Left ventricle myocardium inferior (tissue), 1 donor: ENCODE results near the gene SLC35F5. TPM values are rescaled to one million over a fixed set of nuclear protein-coding genes. Genes with fewer than 3 reads are reported as not detected.

Experiments used
- microRNA-seq: library from miRNA; unstranded; fragments of <30 nt; microRNA quantifications from one replicate; pipeline ENCODE4 v1.2.0, GENCODE V29; 2020
- total RNA-seq: library from RNA; stranded (reverse); fragmentation: NEBNext Ultra II Directional; extraction: Animal tissue kit (Norgen Biotek cat#: 25700); gene quantifications from one replicate; pipeline ENCODE4 v1.2.1, GENCODE V29; 2021
- donor health status: DM: no; HTN: yes; CAD: no; lungs with severe emphysema.

SLC35F5 gene
- total RNA-seq, 1 donor from 2014 or later = 61.4 TPM

Small RNA genes lying within 50 kb of the gene (microRNA-seq; reads per million reads assigned to microRNA genes)
- gene MIR4782 = not detected

Other genes with a start within 250 kb of the SLC35F5 start
- gene RABL2A, start 129.4 kb downstream of the SLC35F5 start, total RNA-seq = 6.9 TPM
- gene ACTR3, start 133.4 kb upstream of the SLC35F5 start, total RNA-seq = 108 TPM